HG03175 (cell line): ENCODE measurements around the gene UBR1.
"Not testable (repeated sequence)": the region's sequence is repeated elsewhere in the genome, so short reads cannot be mapped to it uniquely, and the experiment has no call there.

Experiments
- ATAC-seq: cut with Tn5 transposase; IDR thresholded peaks from one replicate; pipeline ENCODE4 v1.9.1; 2021; ENCODE audit warnings: mild to moderate bottlenecking, moderate library complexity; ENCODE audit not compliant: unreplicated experiment

Gene UBR1

DNA sequence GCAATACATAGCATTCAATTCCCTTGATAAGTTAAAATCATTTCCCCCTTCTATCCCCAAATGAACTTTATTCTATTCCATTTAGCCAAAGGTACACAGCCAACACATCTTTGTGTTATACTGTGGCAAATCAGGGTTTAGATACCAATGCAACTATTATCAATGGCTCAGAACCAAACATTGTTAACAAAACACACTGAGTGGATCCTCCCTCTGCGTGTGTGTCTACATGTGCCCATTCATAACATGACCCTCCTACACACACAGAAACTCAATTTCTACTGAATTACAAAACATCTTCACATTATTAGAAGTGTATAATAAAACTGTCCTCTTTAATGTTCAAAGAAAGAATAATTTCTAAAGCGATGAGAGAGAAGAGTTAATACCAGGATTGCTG is 186.5 kb downstream of the UBR1 start:
- ATAC-seq = no peak

DNA sequence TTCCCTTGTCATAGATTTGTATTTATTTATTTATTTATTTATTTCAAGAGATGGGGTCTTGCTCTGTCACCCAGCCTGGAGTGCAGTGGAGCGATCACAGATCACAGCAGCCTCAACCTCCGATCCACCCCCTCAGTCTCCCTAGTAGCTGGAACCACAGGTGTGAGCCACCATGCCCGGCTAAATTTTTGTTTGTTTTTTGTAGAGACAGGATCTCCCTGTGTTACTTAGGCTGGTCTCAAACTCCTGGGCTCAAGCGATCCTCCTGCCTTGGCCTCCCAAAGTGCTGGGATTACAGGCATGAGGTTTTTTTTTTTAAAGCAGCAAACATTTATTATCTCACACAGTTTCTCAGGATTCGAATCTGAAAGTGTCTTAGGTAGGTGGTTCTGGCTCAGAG is 187.8 kb downstream of the UBR1 start:
- ATAC-seq = no peak

GRCh38 chr15:42915654-42916315 is 190.1 kb downstream of the UBR1 start:
- ATAC-seq = no peak

GRCh38 chr15:42914728-42915497 is 190.9 kb downstream of the UBR1 start:
- ATAC-seq = no peak

DNA sequence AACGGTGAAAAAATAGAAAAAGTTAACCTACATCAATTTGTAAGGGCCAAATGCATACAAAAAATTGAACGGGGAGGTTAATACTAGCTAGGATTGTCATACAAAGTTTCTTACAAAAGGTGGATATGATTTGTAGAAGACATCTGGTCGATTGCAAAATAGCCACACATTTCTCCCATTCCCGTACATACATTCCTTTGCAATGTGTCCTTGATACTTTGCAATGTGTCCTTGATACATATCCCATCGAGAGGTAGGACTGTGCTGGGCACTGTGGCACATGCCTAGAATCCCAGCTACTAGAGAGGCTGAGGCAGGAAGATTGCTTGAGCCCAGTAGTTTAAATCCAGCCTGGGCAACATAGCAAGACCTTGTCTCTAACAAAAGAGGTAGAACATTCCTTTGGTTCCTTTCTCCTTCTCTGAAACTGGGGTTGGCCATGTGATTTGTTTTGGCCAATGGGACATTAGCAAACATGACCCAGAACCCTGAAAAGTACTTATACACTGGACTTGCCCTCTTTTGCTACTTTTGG is 194.7 kb downstream of the UBR1 start:
- no peak for ATAC-seq

GRCh38 chr15:42908538-42908937 is 197.3 kb downstream of the UBR1 start:
- ATAC-seq = no peak

DNA sequence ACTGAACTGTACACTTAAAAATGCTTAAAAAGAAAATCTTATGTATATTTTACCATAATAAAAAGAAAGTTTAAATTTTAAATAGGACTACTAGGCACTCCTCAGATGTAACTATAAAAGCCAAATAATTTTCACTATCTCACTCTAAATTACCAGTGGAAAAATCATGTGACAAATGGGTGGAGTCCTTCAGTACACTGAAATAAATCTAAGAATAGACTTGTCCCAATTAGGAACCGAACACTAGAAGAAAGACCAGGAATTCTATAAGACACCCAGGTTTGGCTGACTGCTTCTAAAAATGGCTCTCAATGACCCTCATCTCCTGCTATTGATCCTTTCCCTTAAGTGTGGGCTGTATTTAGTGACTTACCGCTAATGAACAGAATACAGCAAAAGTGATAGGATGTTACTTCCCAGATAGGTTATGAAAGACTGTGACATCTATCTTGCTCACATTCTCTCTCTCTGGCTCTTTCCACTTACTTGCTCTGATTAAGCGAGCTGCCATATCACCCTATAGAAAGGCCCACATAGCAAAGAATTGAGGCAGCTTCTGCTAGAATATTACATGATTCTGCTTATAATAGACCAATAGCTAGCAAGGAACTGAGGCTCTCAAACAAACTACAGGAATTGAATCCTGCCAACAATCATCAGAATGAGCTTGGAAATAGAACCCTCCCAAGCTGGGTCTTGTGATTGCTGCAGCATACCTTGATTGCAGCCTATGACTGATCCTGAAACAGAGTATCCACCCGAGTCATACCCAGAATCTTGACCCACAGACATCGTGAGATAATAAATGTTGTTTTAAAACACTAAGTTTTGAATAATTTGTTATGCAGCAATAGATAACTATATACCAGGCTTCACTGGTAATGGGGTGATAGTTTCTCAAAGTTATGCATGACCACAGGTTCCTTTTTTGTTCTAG is 202.2 kb downstream of the UBR1 start:
- ATAC-seq = no peak

DNA sequence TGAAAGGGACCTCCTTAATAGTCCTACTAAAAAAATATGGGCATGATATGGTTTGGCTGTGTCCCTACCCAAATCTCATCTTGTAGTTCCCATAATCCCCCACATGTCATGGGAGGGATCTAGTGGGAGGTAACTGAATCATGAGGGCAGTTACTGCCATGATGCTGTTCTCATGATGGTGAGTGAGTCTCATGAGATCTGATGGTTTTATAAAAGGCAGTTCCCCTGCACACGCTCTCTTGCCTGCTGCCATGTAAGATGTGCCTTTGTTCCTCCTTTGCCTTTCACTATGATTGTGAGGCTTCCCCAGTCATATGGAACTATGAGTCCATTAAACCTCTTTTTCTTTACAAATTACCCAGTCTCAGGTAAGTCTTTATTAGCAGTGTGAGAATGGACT is 211.9 kb downstream of the UBR1 start:
- not testable (repeated sequence) for ATAC-seq
